B cell (primary cell): ENCODE measurements around the gene TNXB. TPM values are rescaled to one million over a fixed set of nuclear protein-coding genes. Genes with fewer than 3 reads are reported as not detected.

Experiments used
- ATAC-seq: fragments of 200-7000 bp; cut with Tn5 transposase; one replicate; pipeline ENCODE4 v1.10.0; 2021; ENCODE audit warnings: low read depth, mild to moderate bottlenecking, moderate number of reproducible peaks, moderate library complexity
- CTCF ChIA-PET: fragments of 350-600 bp; sonication (Branson Sonifier 250); formaldehyde crosslinking; loops from one replicate; lab custom pipeline; 2021; ENCODE audit warnings: antibody characterized with exemption, inconsistent platforms; lab: Charles Lee
- POLR2A ChIA-PET: fragments of 350-600 bp; sonication (Branson Sonifier 250); formaldehyde crosslinking; loops from one replicate; lab custom pipeline; 2021; ENCODE audit warnings: antibody characterized with exemption; lab: Charles Lee
- DNase-seq: peaks from one replicate; pipeline ENCODE4 v3.0.0; 2013
- H2AFZ ChIP-seq: 2 replicates; pipeline ENCODE4 v1.6.1; 2012; ENCODE audit warnings: mild to moderate bottlenecking, low read depth, low read length; ENCODE audit not compliant: insufficient read depth, poor library complexity, severe bottlenecking
- H3K27ac ChIP-seq, 2 donors: 1 replicate in 1 of 2; 2 replicates in 1 of 2; pipeline ENCODE4 v1.5.1; 2012 to 2013; ENCODE audit warnings: low read length in 2 of 2, mild to moderate bottlenecking in 2 of 2, moderate library complexity in 1 of 2
- H3K27me3 ChIP-seq, 4 experiments: fragments of 200-600 bp in 1 of 4; sonication (generic) in 1 of 4; replicated peaks in 1 of 4; 1 replicate in 2 of 4; 2 replicates in 2 of 4; pipeline versions ENCODE4 v1.6.1 to v1.7.0; 2013 to 2016; ENCODE audit warnings: low read length in 3 of 4, mild to moderate bottlenecking in 2 of 4, mixed read lengths in 1 of 4, moderate library complexity in 1 of 4; ENCODE audit not compliant: insufficient read depth in 4 of 4, control insufficient read depth in 3 of 4; ENCODE audit errors: control extremely low read depth in 1 of 4
- H3K36me3 ChIP-seq, 2 experiments: replicated peaks in 1 of 2; 1 replicate in 1 of 2; 2 replicates in 1 of 2; pipeline versions ENCODE4 v1.6.1 to v1.7.1; 2013; ENCODE audit warnings: low read length in 1 of 2; ENCODE audit not compliant: insufficient read depth in 2 of 2, control insufficient read depth in 1 of 2; ENCODE audit errors: control extremely low read depth in 1 of 2, extremely low read depth in 1 of 2
- H3K4me1 ChIP-seq, 2 donors: fragments of 200-600 bp in 1 of 2; sonication (generic) in 1 of 2; 1 replicate in 1 of 2; 2 replicates in 1 of 2; pipeline versions ENCODE4 v1.5.1 to v1.6.1; 2013 to 2017; ENCODE audit warnings: low read length in 2 of 2; ENCODE audit not compliant: control insufficient read depth in 2 of 2, insufficient read depth in 2 of 2
- H3K4me2 ChIP-seq: replicated peaks from 2 replicates; pipeline ENCODE3; 2012; ENCODE audit warnings: mild to moderate bottlenecking, low read depth, low read length; ENCODE audit not compliant: poor library complexity, severe bottlenecking
- H3K4me3 ChIP-seq, 5 experiments: fragments of 200-600 bp in 1 of 5; sonication (generic) in 1 of 5; 1 replicate in 3 of 5; 2 replicates in 2 of 5; pipeline versions ENCODE4 v1.5.1 to v1.7.0; 2011 to 2016; ENCODE audit warnings: low read length in 4 of 5, mild to moderate bottlenecking in 4 of 5, low read depth in 2 of 5, control low read depth in 1 of 5, moderate library complexity in 1 of 5; ENCODE audit not compliant: insufficient read depth in 1 of 5; ENCODE audit errors: control extremely low read depth in 1 of 5, extremely low read depth in 1 of 5
- H3K79me2 ChIP-seq: fragments of 200-600 bp; sonication (generic); one replicate; pipeline ENCODE4 v1.6.0; 2016; ENCODE audit warnings: low read length; ENCODE audit not compliant: control insufficient read depth, insufficient read depth
- H3K9ac ChIP-seq: fragments of 200-600 bp; sonication (generic); 2 replicates; pipeline ENCODE4 v1.6.1; 2017; ENCODE audit warnings: mild to moderate bottlenecking, low read length, moderate library complexity
- H3K9me3 ChIP-seq, 3 donors: one replicate each; pipeline versions ENCODE4 v1.6.1 to v1.7.1; 2013; ENCODE audit warnings: low read length in 2 of 3; ENCODE audit not compliant: control insufficient read depth in 2 of 3, insufficient read depth in 1 of 3; ENCODE audit errors: control extremely low read depth in 1 of 3
- H4K20me1 ChIP-seq: 2 replicates; pipeline ENCODE4 v1.6.0; 2012; ENCODE audit warnings: mild to moderate bottlenecking, low read length; ENCODE audit not compliant: insufficient read depth, control insufficient read depth, poor library complexity, severe bottlenecking
- H3K27ac Mint-ChIP-seq: one replicate; pipeline ENCODE4 v1.8.0; 2021; ENCODE audit warnings: mixed read lengths
- H3K27me3 Mint-ChIP-seq: one replicate; pipeline ENCODE4 v1.8.0; 2021; ENCODE audit warnings: mixed read lengths
- H3K4me1 Mint-ChIP-seq: one replicate; pipeline ENCODE4 v1.8.0; 2021; ENCODE audit warnings: mixed read lengths
- H3K4me3 Mint-ChIP-seq: one replicate; pipeline ENCODE4 v1.8.0; 2021; ENCODE audit warnings: mixed read lengths
- H3K9me3 Mint-ChIP-seq: one replicate; pipeline ENCODE4 v1.8.0; 2022; ENCODE audit warnings: mixed read lengths; ENCODE audit not compliant: insufficient read depth
- EZH2 ChIP-seq: IDR thresholded peaks from 2 replicates; pipeline ENCODE4 v1.6.1; 2012; ENCODE audit warnings: borderline replicate concordance, low read depth, mild to moderate bottlenecking, moderate library complexity, low read length; ENCODE audit not compliant: insufficient read depth, poor library complexity, severe bottlenecking
- WGBS: methylation state at CpG from one replicate; pipeline ENCODE4 v1.1.5; 2013; ENCODE audit warnings: missing lambda C conversion rate; ENCODE audit not compliant: insufficient coverage; 5-methylcytosine and 5-hydroxymethylcytosine counted together
- intact Hi-C: fragments of 100-400 bp; cut with micrococcal nuclease; formaldehyde crosslinking; loops from one replicate; pipeline ENCODE4 v1.10.0; 2022
- polyA plus RNA-seq: library from polyadenylated mRNA; depleted of rRNA; stranded (reverse); fragments of >200 nt; gene quantifications from 2 replicates; pipeline ENCODE4 v1.2.3, GENCODE V29; 2012
- total RNA-seq, 2 donors: library from RNA; stranded (reverse); fragments of 120-200 nt in 1 of 2; gene quantifications; 1 replicate in 1 of 2; 2 replicates in 1 of 2; pipeline versions ENCODE4 v1.2.3 to v1.2.4, GENCODE V29; 2013 to 2022
- TF ChIP-seq, protein P1 (sequence below): fragments of 200-600 bp; IDR thresholded peaks from one replicate; pipeline ENCODE4 v1.8.0; 2022; ENCODE audit warnings: antibody characterized with exemption, mild to moderate bottlenecking

TNXB gene
- total and polyA plus RNA-seq, 2 donors (not counting 1 experiment from before 2014, with no cell fraction given): 1.4 to 19.0 TPM

DNA sequence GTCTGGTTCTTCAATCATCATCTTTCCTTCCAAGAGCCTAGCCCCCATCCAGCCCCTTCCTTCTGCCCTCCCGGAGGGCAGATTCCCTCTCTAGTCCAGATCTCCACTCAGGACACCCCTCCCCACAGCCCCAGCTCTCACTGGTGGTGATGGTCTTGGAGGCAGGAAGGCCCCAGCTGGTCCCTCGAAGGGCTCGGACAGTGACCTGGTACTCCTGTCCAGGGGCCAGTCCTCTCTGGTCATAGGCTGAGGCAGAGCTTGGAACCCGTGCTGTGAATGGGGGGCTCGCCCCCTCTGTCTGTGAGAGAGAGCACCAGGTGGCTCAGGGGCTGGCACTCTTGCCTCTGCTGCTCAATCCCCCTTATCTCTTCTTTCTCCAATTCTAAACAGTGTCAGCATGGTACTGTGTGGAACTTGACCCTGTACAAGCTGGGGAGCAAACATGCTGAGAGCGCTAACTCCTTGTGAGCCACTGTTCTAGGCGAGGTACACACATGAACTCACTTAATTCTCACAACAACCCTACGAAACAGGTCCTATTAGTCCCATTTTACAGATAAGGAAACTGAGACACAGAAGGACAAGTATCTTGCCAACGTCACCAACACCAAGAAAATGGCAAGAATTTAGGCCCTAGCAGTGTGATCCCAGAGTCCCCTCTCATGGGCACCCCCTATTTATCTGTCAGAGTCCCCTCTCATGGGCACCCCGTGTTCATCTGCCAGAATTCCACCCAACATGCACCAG is 19.9 kb downstream of the TNXB start:
- Mint-ChIP-seq H3K4me1 (peaks cover 10% of the 10 kb centered on the region), H3K9me3 (no peaks in the 10 kb centered on the region), H3K4me3 (no peak overlapping the region), H3K27me3 (peaks cover 44% of the 10 kb centered on the region), H3K27ac (no peak overlapping the region)
- no peak for DNase-seq
- no peak overlapping the region for H3K27ac ChIP-seq
- no peaks in the 10 kb centered on the region for H3K79me2 ChIP-seq
- no peak overlapping the region for H3K9ac ChIP-seq
- peaks cover 0 to 7% (median 0%) of the 10 kb centered on the region in 3 donors for H3K9me3 ChIP-seq
- intact Hi-C loops: no loop called here
- H3K27me3 ChIP-seq: peaks cover 0 to 29% (median 16%) of the 10 kb centered on the region in 4 experiments
- H2AFZ ChIP-seq: no peak overlapping the region
- no peak overlapping the region for H3K4me3 ChIP-seq
- ChIA-PET POLR2A (interaction anchor here (0.6 kb wide), 1 partner anchor 1314 kb away, joined by 3 read pairs; no protein-coding TSS in a partner anchor), CTCF (interaction anchor here (1.2 kb wide), 1 partner anchor 104 kb away, joined by 3 read pairs; the partner anchor contains the start of gene GPSM3)
- peaks cover 8% of the 10 kb centered on the region in 2 donors for H3K4me1 ChIP-seq
- no peaks in the 10 kb centered on the region for H4K20me1 ChIP-seq
- ATAC-seq: no peak
- no peak overlapping the region for H3K4me2 ChIP-seq
- no peaks in the 10 kb centered on the region for H3K36me3 ChIP-seq
- TF ChIP-seq EZH2: no peak
- TF ChIP-seq, protein P1, sequence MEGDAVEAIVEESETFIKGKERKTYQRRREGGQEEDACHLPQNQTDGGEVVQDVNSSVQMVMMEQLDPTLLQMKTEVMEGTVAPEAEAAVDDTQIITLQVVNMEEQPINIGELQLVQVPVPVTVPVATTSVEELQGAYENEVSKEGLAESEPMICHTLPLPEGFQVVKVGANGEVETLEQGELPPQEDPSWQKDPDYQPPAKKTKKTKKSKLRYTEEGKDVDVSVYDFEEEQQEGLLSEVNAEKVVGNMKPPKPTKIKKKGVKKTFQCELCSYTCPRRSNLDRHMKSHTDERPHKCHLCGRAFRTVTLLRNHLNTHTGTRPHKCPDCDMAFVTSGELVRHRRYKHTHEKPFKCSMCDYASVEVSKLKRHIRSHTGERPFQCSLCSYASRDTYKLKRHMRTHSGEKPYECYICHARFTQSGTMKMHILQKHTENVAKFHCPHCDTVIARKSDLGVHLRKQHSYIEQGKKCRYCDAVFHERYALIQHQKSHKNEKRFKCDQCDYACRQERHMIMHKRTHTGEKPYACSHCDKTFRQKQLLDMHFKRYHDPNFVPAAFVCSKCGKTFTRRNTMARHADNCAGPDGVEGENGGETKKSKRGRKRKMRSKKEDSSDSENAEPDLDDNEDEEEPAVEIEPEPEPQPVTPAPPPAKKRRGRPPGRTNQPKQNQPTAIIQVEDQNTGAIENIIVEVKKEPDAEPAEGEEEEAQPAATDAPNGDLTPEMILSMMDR: no peak
- 84% methylated on average over 9 of the region's 10 CpGs for WGBS
